Ramos (cell line): ENCODE results near the gene LIMA1.
"Not testable (repeated sequence)": the region's sequence is repeated elsewhere in the genome, so short reads cannot be mapped to it uniquely, and the experiment has no call there.

Experiments used
- in situ Hi-C: fragments of 300-500 bp; cut with MboI; formaldehyde crosslinking; loops from one replicate; pipeline ENCODE4 v1.14.3; 2022; ENCODE audit warnings: low sequenced_read_pairs; ENCODE audit not compliant: unreplicated experiment

The LIMA1 gene

DNA sequence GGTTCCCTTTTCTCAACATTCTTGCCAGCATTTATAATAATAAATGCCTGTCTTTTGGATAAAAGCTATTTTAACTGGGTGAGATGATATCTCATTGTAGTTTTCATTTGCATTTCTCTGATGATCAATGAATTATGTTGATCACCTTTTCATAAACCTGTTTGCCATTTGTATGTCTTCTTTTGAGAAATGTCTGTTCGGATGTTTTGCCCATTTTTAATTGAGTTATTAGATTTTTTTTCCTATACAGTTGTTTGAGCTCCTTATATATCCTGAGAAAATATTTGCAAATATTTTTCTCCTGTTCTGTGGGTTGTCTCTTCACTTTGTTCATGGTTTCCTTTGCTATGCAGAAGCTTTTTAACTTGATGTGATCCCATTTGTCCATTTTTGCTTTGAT, 8.1 kb upstream of the LIMA1 start:
- in situ Hi-C loops: no loop called here

DNA sequence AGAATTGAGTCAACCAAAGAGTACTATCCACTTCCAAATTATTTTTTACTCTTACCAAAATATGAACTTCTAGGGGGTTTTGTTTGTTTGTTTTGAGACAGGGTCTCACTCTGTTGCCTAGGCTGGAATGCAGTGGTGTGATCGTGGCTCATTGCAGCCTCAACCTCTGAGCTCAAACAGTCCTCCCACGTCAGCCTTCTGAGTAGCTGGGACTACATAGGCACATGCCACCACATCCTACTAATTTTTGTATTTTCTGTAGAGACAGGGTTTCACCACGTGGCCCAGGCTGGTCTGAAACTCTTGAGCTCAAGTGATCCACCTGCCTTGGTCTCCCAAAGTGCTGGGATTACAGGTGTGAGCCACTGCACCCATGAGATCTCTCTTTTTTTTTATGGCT, 7.4 kb upstream of the LIMA1 start:
- in situ Hi-C loops: not testable (repeated sequence)

DNA sequence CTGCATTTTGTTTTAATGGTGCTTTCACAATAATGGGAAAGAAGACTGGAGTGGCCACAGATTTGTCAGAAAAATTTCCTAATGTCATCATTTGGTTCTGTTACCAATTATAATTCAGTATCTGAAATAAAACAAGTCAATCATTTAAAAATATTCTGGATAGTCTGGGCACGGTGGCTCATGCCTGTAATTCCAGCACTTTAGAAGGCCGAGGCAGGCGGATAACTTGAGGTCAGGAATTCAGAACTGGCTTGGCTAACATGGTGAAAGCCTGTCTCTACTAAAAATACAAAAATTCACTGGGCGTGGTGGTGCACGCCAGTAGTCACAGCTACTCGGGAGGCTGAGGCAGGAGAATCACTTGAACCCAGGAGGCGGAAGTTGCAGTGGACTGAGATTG, 4.0 kb upstream of the LIMA1 start:
- in situ Hi-C loops: no loop called here

DNA sequence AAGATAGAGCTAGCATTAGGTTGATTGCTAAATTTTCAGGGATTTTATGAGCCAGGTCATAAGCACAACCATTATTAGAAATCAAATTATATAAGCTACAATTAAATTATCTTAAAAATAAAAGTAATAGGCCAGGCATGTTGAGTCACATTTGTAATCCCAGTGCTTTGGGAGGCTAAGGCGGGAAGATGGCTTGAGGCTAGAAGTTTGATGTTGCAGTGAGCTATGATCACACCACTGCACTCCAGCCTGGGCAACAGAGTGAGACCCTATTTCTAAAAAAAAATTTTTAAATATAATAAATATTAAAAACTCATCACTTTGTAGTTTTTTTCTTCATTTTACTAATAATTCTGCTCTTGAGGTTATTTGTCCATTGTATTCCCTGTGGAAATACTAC, 1.9 kb upstream of the LIMA1 start:
- in situ Hi-C loops: no loop called here

DNA sequence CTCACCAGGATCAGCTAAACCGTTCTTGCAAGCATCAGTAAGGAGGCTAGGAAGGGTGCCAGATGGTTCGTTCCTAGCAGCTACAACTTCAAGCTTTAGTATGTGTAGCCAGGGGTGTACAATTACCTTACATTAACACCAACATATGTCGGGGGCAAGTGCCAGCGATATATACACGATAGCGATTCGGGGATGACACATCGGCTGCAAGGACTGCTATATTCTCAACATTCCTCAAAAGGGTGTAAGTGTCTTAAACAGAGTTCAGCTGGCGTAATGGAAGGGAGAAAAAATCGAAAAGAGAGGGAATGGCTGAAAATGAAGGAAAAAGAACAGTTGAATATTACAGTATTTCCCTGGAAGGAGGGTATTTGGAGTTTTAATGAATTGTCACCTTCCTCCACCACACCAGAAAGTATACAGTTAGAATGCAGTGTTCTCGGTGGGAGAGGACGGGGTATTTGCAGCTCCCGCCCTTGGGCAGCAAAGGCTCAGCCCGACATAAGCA, 545 bp downstream of the LIMA1 start:
- in situ Hi-C loops: no loop called here

DNA sequence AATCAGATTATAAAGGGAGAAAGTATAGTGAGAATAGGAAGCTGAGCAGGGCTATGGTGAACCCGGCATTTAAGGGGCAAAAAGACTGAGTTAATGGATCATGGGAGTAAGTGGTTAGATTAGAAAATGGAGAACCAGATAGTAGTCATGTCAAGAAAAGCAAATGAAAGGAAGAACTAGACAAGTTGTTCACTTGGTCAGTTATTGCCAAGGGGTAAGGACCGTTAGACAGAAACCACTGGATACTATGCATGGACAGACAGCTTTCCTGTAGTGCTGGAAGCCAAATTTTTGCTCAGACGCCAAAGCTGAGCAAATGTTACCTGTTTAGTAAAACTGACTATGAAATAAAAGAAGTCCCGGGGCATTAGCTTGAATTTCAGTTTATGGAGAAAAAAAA, 3.8 kb downstream of the LIMA1 start:
- in situ Hi-C loops: no loop called here

DNA sequence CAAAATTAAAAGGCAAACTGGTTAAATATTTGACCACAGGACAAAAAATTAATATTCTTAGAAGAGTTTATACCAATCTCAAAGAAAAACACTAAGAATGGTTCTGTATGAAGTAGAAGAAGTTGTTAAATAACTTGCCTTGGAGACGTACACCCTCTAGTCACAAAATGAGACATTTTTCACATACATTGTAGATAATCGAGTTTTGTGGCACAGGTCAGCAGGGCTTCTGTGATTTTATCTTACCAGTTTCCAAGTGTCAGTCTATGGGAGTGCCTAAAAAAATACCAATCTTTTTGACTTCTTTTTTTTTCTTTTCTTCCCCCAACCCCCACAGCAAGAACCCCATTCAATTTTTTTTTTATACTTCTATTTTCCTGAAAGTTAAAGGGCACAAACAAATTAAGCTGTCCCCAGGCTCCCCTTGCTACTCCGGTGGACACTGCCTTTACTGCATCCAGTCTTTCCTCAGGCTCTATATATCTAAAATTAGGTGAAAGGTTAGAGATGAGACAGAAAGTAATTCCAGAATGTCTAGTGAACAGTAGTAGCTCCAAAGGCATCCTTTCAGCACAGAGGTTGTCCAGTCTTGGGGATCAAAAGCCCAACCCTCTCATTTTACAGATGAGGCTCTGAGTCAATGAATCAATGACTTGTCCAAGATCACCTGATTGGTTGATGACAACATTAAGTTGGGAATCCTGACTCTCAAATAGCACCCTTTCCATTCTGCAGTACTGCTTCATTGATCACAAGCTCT, 6.2 kb downstream of the LIMA1 start:
- in situ Hi-C loops: no loop called here

DNA sequence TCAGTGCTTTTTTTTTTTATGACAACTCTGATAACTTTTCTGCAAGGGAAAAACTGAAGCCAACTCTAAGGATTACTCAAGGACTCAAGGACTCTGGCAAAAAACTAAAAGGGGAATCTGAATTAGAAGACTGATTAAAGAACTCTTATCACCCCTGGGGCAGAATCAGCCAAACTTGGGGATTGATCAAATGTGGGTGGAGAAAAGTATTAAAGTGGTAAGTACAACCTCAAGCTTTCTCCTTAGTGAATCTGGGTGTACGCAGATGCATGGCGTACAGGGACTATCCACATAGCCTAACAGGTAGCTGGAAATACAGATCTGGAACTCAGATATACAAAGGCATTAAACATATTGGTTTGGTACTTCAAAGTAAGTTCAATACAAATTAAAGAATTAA, 7.3 kb downstream of the LIMA1 start:
- in situ Hi-C loops: no loop called here

DNA sequence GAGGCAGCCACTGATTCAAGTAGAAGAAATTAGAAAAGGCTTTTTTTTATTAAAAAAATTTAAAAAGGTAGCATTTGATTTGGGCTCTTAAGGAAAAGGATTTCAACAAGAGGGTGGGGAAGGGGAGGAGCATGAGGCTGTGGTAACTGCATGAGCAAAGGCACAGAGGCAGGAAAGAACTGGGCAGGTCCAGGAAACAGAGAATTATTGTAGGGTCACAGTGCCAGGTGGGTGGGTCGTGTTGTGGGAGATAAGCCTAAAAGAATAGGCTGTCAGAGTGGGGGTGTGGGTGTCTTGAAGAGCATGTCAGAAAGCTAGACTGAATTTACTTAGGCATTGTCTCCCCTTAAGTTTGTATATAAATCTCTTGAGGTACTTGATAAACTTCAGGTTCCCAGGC, 7.8 kb downstream of the LIMA1 start:
- in situ Hi-C loops: no loop called here

DNA sequence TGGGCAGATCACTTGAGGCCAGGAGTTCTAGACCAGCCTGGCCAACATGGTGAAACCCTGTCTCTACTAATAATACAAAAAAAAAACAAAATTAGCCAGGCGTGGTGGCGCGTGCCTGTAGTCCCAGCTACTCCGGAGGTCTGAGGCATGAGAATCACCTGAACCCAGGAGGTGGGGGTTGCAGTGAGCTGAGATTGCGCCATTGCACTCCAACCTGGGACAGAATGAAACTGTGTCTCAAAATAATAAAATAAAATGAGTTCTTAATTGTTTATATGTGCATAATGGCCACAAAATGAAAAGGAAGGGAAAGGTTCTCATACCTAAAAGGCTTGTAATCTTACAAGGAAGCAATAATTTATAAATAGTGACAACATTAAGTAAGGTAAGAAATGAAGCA, 8.2 kb downstream of the LIMA1 start:
- in situ Hi-C loops: not testable (repeated sequence)

DNA sequence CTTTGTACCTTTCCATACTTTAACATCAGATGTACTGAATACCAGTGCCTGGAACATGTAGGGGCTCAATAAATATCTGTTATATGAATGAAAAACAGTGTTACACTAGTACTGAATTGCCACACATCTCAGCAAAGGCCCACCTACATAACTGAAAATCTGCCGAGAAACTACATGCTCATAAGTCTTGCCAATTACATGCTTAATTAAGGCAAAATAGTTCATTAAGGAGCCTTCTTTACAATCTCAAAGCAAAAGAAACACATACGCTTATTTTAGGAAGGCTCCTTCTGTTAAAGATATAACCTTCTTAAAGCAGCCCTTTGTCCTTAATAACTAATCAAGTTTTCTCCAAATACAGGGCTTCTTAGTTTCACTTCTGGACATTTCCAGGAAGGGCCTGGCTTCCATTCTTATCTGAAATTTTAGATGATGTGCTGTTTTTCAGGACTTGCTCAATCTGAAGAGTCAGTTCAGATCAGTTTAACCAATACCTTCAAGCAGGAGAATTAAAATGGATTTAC, 11.5 kb downstream of the LIMA1 start:
- in situ Hi-C loops: no loop called here

DNA sequence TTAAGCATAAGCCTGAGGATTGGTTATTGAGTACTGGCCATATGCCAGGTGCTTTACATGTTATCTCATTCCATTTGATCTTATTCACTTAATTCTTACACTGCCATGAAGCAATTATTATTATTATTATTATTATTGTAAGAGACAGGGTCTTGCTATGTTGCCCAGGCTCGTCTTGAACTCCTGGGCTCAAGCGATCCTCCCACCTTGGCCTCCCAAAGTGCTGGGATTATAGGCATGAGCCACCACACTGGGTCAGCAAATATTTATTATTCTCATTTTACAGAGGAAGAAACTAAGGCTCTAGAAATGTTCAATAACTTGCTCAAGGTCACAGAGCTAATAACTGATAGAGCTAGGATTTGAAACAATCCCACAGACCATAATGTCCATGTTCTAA, 14.8 kb downstream of the LIMA1 start:
- in situ Hi-C loops: no loop called here

DNA sequence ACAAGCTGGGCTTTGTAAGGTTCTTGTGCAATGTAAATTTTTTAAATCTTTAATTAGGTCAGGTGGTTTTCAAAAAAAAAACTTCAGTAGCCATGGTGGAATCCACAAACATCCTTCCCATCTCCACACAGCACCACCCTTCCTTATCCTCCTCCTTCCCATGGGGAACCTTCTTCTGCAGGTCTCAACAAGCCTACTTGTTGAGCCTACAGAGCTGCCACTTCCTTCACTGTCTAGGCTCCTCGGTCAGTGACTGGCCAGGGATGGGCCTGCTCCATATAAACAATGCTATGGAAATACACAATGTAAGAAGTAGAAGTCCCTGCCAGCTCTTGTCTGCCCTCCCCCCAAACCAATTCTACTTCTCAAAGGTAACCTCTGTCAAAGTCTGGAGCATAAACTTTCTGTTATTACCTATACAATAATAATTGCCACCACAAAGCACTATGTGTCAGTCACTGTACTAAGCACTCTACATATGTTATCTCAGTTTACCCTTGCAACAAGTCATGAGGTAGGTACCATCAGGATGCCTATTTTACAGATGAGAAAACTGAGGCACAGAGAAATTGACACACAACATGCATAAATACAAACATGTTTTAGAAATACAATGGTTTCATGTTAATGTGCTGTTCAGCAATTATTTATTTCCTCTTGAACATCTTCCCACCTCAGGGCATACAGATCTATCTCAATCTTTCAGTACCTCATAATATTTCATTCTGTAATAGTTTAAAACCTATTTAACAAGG, 17.4 kb downstream of the LIMA1 start:
- in situ Hi-C loops: no loop called here

DNA sequence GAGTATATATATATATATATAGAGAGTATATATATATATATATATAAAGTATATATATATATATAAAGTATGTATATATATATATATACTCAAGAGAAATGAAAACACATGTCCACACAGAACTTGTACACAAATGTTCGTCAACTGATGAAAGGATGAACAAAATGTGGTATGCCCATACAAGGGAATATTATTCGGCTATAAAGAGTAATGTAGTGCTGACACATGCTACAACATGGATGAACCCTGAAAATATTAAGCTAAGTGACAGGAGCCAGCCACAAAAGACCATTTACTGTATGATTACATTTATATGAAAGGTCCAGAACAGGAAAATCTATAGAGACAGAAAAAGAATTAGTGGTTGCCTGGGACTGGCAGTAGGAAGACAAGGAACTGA, 19.5 kb downstream of the LIMA1 start:
- in situ Hi-C loops: no loop called here

DNA sequence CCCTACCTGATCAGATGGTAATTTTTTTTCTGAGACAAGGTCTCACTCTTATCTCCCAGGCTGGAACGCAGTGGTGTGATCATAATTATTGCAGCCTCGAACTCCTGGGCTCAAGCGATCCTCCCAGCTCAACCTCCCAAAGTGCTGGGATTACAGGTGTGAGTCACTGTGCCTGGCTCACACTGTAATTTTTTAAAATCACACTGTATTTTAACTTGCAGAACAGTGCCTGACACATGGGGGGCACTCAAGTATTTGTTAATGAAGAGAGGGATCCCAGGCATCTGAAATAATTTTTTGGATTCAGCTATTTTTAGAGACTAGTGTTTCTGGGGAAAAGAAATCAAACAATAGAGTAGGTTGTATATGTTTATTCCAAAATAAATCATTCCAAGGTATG, 21.7 kb downstream of the LIMA1 start:
- in situ Hi-C loops: no loop called here

DNA sequence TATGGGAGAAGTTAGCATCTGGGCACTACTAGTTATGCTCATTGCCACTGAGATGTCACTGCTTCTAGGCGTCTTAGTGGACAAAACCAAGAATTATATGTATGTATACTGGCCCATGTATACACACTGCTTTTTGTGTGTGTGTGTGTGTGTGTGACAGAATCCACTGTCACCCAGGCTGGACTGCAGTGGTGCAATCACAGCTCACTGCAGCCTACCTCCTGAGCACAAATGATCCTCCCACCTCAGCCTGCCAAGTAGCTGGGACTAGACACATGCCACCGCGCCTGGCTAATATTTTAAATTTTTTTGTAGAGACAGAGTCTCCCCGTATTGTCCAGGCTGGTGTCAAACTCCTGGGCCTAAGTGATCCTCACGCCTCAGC, 25.2 kb downstream of the LIMA1 start:
- in situ Hi-C loops: no loop called here

DNA sequence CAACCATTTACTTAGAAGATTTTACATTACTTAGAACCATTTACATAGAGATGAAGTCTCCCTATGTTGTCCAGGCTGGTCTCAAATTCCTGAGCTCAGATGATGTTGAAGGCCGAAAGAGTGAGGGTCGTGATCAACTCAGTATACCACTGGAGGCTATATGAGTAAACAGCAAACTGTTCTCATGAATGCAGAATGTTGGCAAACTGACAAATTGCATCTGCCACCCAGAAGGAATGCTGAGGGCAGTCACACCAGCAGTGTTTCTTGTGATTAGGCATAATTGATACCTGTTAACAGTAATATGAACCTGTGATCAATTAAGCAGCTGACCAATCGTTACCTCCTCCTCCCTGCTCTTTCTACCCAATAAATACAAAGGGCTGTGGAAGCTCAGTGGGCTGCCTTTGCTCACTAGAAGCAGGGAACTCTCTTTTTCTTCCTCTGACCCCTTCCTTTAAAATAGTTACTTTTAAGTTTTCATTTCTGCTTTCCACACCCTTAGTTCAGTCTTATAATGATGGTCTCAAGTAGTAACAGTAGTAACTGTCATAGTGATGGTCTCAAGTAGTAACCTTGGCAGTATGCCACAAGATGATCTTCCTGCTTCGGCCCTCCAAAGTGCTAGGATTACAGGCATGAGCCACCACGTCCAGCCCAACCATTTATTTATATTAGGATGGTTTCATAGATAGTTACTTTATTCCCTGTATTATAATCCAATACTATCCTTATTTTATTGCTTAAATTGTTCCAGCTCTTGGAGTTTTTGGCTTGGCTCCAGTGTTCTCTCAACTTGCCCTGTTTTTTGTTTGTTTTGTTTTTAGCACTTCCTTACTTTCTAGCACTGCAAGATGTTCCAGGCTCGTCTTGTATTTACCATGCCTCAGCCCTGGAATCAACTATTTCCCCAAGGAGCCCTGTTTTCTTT, 25.8 kb downstream of the LIMA1 start:
- in situ Hi-C loops: no loop called here

DNA sequence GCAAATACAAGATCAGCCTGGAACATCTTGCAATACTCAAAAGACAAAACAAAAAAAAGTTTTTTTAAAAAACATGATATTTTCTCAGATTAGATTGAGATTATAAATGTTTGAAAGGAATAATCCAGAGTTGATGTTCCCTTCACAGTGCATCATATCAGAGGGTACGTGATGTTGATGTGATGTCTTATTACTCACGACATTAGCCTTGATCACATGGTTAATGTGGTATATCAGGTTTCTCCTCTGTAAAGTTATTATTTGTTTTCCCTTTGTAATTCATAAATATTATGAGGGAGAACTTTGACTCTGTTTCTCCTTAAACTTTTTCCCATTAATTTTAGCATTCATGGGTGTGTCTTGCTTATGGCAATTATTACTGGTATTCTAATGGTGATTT, 26.6 kb downstream of the LIMA1 start:
- in situ Hi-C loops: no loop called here

DNA sequence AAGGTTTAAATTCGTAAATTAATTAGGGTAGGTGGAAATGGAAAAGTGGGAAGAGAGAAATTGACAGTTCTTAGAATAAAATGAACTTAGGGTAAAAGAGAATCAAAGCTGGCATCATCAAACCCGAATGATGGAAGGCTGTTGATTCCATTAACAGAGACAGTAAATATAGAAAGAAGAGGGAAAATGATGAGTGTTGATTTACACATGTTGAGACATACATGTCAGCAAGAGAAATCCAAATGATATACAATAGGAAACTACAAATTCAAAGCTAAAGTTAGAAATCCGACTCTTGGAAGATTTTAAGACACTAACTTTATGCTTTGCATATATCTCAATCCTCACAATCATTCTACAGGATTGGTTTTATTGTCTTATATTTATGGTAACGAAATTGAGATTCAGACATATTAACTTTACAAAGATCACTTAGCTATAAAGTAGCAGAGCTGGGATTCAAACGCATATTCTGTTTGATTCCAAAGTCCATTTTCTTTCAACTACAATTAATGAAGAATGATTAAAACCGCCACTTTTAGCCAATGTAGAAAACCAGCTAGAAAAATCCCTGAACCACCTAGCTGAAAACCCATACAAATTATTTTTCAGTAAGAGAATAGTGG, 30.2 kb downstream of the LIMA1 start:
- in situ Hi-C loops: no loop called here

DNA sequence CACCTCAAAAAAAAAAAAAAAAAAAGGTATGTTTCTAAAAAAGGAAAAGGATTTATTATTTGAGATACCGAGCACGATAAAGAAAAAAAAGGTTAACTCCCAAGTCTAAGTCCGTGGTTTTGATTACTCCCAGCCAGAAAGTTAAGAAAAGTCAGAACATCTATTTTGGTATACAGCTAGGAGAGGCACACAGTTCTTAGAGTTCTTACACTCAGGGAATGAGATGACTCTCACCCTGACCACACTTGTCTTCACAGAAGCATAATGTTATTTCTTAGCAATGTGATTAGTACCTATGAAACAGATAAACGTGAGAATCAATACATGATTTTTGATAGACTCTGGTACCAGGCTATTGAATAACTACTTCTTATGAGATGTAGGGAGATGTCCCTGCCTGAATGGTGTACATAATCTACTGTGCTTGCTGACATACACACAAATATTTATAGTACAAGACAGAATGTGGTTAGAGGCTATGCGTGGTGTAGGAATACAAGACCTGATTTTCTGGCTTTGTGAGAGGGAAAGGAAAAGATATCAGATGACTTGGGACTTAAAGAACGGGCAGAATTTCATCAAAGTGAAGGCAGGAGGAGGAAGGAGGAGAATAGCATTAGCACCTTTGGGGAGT, 31.6 kb downstream of the LIMA1 start:
- in situ Hi-C loops: no loop called here
